T-helper 17 cell (primary cell): ENCODE data around the gene ALPL. TPM values are rescaled to one million over a fixed set of nuclear protein-coding genes. Genes with fewer than 3 reads are reported as not detected.
"Not testable (repeated sequence)": the region's sequence is repeated elsewhere in the genome, so short reads cannot be mapped to it uniquely, and the experiment has no call there.

Experiments
- ATAC-seq: fragments of 150-1000 bp; cut with Tn5 transposase; 2 replicates; pipeline ENCODE4 v1.10.0; 2021; ENCODE audit warnings: mild to moderate bottlenecking, moderate library complexity
- DNase-seq, 3 donors: peaks; one replicate each; pipeline versions ENCODE4 v3.0.0 to v3.0.0-alpha.2; 2020 to 2021
- H3K9me3 ChIP-seq: one replicate; pipeline ENCODE4 v1.7.0; 2013; ENCODE audit warnings: low read length, mild to moderate bottlenecking; ENCODE audit not compliant: control insufficient read depth, poor library complexity, severe bottlenecking
- H3K27ac Mint-ChIP-seq: one replicate; pipeline ENCODE4 v1.8.0; 2022; ENCODE audit warnings: mild to moderate bottlenecking, moderate library complexity, mixed read lengths
- H3K27me3 Mint-ChIP-seq: one replicate; pipeline ENCODE4 v1.8.0; 2022; ENCODE audit warnings: mixed read lengths
- H3K36me3 Mint-ChIP-seq: one replicate; pipeline ENCODE4 v1.8.0; 2022; ENCODE audit warnings: low read depth, mixed read lengths
- H3K4me1 Mint-ChIP-seq: one replicate; pipeline ENCODE4 v1.8.0; 2022; ENCODE audit warnings: mild to moderate bottlenecking, mixed read lengths
- H3K4me3 Mint-ChIP-seq: one replicate; pipeline ENCODE4 v1.8.0; 2022; ENCODE audit warnings: mild to moderate bottlenecking, moderate library complexity, mixed read lengths
- total RNA-seq, 4 donors: library from RNA in 2 of 4; stranded (reverse) in 2 of 4; gene quantifications; one replicate each; pipeline ENCODE4 v1.2.3 and lab custom pipeline; 2022 to 2026

ALPL gene
- total RNA-seq, 2 donors from 2014 or later, result not detected

GRCh38 chr1:21511579-21512522 is 2.6 kb downstream of the ALPL start:
- peaks cover 44% of the 10 kb centered on the region for H3K27me3 Mint-ChIP-seq
- ATAC-seq, result no peak
- no peak overlapping the region for H3K27ac Mint-ChIP-seq
- peaks cover 8% of the 10 kb centered on the region for H3K36me3 Mint-ChIP-seq
- DNase-seq, result no peak
- no peak overlapping the region for H3K4me3 Mint-ChIP-seq
- no peaks in the 10 kb centered on the region for H3K9me3 ChIP-seq
- peaks cover 9% of the 10 kb centered on the region for H3K4me1 Mint-ChIP-seq

GRCh38 chr1:21514245-21514644 is 5.0 kb downstream of the ALPL start:
- H3K9me3 ChIP-seq, result no peaks in the 10 kb centered on the region
- Mint-ChIP-seq H3K27ac (no peak overlapping the region), H3K4me3 (no peak overlapping the region), H3K36me3 (peaks cover 4% of the 10 kb centered on the region), H3K27me3 (peaks cover 24% of the 10 kb centered on the region), H3K4me1 (peaks cover 5% of the 10 kb centered on the region)
- ATAC-seq, result no peak
- no peak for DNase-seq

GRCh38 chr1:21517161-21517589 is 8.0 kb downstream of the ALPL start:
- Mint-ChIP-seq H3K27ac (no peak overlapping the region), H3K4me3 (no peak overlapping the region), H3K27me3 (peaks cover 8% of the 10 kb centered on the region), H3K4me1 (peaks cover 5% of the 10 kb centered on the region), H3K36me3 (peaks cover 2% of the 10 kb centered on the region)
- H3K9me3 ChIP-seq, result no peaks in the 10 kb centered on the region
- DNase-seq, result no peak
- no peak for ATAC-seq

GRCh38 chr1:21517660-21518480 is 8.6 kb downstream of the ALPL start:
- DNase-seq (no peak), ATAC-seq (peak; percentile 53)
- Mint-ChIP-seq H3K4me1 (peaks cover 5% of the 10 kb centered on the region), H3K27me3 (peaks cover 14% of the 10 kb centered on the region), H3K27ac (no peak overlapping the region), H3K4me3 (no peak overlapping the region), H3K36me3 (peaks cover 2% of the 10 kb centered on the region)
- no peaks in the 10 kb centered on the region for H3K9me3 ChIP-seq

GRCh38 chr1:21518774-21519455 is 9.7 kb downstream of the ALPL start:
- H3K9me3 ChIP-seq, result no peaks in the 10 kb centered on the region
- peaks cover 5% of the 10 kb centered on the region for H3K4me1 Mint-ChIP-seq
- peaks cover 2% of the 10 kb centered on the region for H3K36me3 Mint-ChIP-seq
- no peak overlapping the region for H3K27ac Mint-ChIP-seq
- DNase-seq (no peak), ATAC-seq (peak; percentile 37)
- no peak overlapping the region for H3K4me3 Mint-ChIP-seq
- H3K27me3 Mint-ChIP-seq, result peaks cover 14% of the 10 kb centered on the region

GRCh38 chr1:21519486-21520070 is 10.4 kb downstream of the ALPL start:
- not testable (repeated sequence) for ATAC-seq, H3K4me1 Mint-ChIP-seq

GRCh38 chr1:21520899-21521716 is 11.9 kb downstream of the ALPL start:
- peaks cover 2% of the 10 kb centered on the region for H3K4me1 Mint-ChIP-seq
- no peak overlapping the region for H3K4me3 Mint-ChIP-seq
- no peak overlapping the region for H3K27ac Mint-ChIP-seq
- no peak for ATAC-seq
- DNase-seq, result no peak
- H3K36me3 Mint-ChIP-seq, result peaks cover 1% of the 10 kb centered on the region
- H3K27me3 Mint-ChIP-seq, result peaks cover 10% of the 10 kb centered on the region
- H3K9me3 ChIP-seq, result no peaks in the 10 kb centered on the region

More at GRCh38 chr1:21519486-21520070, 10.4 kb downstream of the ALPL start:
- H3K4me3 Mint-ChIP-seq, H3K9me3 ChIP-seq, DNase-seq, H3K27ac Mint-ChIP-seq, H3K36me3 Mint-ChIP-seq: not testable (repeated sequence)
- H3K27me3 Mint-ChIP-seq, result peaks cover 14% of the 10 kb centered on the region

- Mint-ChIP-seq H3K27me3 (peaks cover 6% of the 10 kb centered on the region), H3K27ac (no peak overlapping the region), H3K36me3 (no peaks in the 10 kb centered on the region), H3K4me1 (no peaks in the 10 kb centered on the region), H3K4me3 (no peak overlapping the region)
- ATAC-seq (no peak), DNase-seq (no peak)
- H3K9me3 ChIP-seq, result no peaks in the 10 kb centered on the region
These were observed 12.5 kb downstream of the ALPL start for GRCh38 chr1:21521717-21522060.

GRCh38 chr1:21522525-21523038 is 13.4 kb downstream of the ALPL start:
- no peaks in the 10 kb centered on the region for H3K36me3 Mint-ChIP-seq
- no peak for DNase-seq
- H3K27ac Mint-ChIP-seq, result no peak overlapping the region
- H3K4me3 Mint-ChIP-seq, result no peak overlapping the region
- no peak for ATAC-seq
- H3K9me3 ChIP-seq, result no peaks in the 10 kb centered on the region
- H3K27me3 Mint-ChIP-seq, result peaks cover 6% of the 10 kb centered on the region
- H3K4me1 Mint-ChIP-seq, result no peaks in the 10 kb centered on the region

- no peak overlapping the region for H3K27ac Mint-ChIP-seq
- no peak for DNase-seq
- H3K36me3 Mint-ChIP-seq, result no peaks in the 10 kb centered on the region
- H3K9me3 ChIP-seq, result no peaks in the 10 kb centered on the region
- H3K27me3 Mint-ChIP-seq, result peaks cover 6% of the 10 kb centered on the region
- H3K4me3 Mint-ChIP-seq, result no peak overlapping the region
- ATAC-seq, result no peak
- H3K4me1 Mint-ChIP-seq, result no peaks in the 10 kb centered on the region
These were observed 14.1 kb downstream of the ALPL start for GRCh38 chr1:21523297-21523813.

GRCh38 chr1:21524220-21524619 is 15.0 kb downstream of the ALPL start:
- no peak for ATAC-seq
- no peaks in the 10 kb centered on the region for H3K36me3 Mint-ChIP-seq
- no peaks in the 10 kb centered on the region for H3K9me3 ChIP-seq
- H3K4me3 Mint-ChIP-seq, result no peak overlapping the region
- peaks cover 6% of the 10 kb centered on the region for H3K27me3 Mint-ChIP-seq
- no peaks in the 10 kb centered on the region for H3K4me1 Mint-ChIP-seq
- H3K27ac Mint-ChIP-seq, result no peak overlapping the region
- DNase-seq, result no peak
